Measurements from ENCODE around the gene NAA30. TPM values are rescaled to one million over a fixed set of nuclear protein-coding genes. Genes with fewer than 3 reads are reported as not detected.

The NAA30 gene
- total RNA-seq, 2 donors from 2014 or later: 16.6 to 21.4 TPM

- H3K9me3 ChIP-seq: no peaks in the 10 kb centered on the region
- intact Hi-C loops (cut with DNase I): no loop called here
- no peak for DNase-seq
- no peaks in the 10 kb centered on the region for H3K4me1 ChIP-seq
- no peak overlapping the region for H3K9ac ChIP-seq (ENCODE audit: low read depth in 2 of 2, low read length in 2 of 2)
- H3K36me3 ChIP-seq: no peaks in the 10 kb centered on the region
- H3K4me3 ChIP-seq: no peak overlapping the region
- no peak overlapping the region for H3K27ac ChIP-seq
- no peaks in the 10 kb centered on the region for H3K27me3 ChIP-seq
- TF ChIP-seq CTCF (IDR thresholded peaks at IDR 0.05): no peak
These were observed 11.1 kb downstream of the NAA30 start for GRCh38 chr14:57401501-57401900.

GRCh38 chr14:57402173-57402852 is 11.9 kb downstream of the NAA30 start:
- no peak overlapping the region for H3K9ac ChIP-seq (ENCODE audit: low read depth in 2 of 2, low read length in 2 of 2)
- H3K4me3 ChIP-seq: no peak overlapping the region
- H3K27me3 ChIP-seq: no peaks in the 10 kb centered on the region
- H3K9me3 ChIP-seq: no peaks in the 10 kb centered on the region
- H3K4me1 ChIP-seq: no peaks in the 10 kb centered on the region
- no peak overlapping the region for H3K27ac ChIP-seq
- TF ChIP-seq CTCF (IDR thresholded peaks at IDR 0.05): no peak
- no peak for DNase-seq
- intact Hi-C loops (cut with DNase I): no loop called here
- H3K36me3 ChIP-seq: no peaks in the 10 kb centered on the region

GRCh38 chr14:57403521-57403864 is 13.1 kb downstream of the NAA30 start:
- DNase-seq: no peak
- no peaks in the 10 kb centered on the region for H3K4me1 ChIP-seq
- TF ChIP-seq CTCF (IDR thresholded peaks at IDR 0.05): no peak
- H3K27ac ChIP-seq: no peak overlapping the region
- H3K36me3 ChIP-seq: no peaks in the 10 kb centered on the region
- H3K27me3 ChIP-seq: no peaks in the 10 kb centered on the region
- H3K9ac ChIP-seq (ENCODE audit: low read depth in 2 of 2, low read length in 2 of 2): no peak overlapping the region
- no peaks in the 10 kb centered on the region for H3K9me3 ChIP-seq
- no peak overlapping the region for H3K4me3 ChIP-seq
- intact Hi-C loops (cut with DNase I): no loop called here

GRCh38 chr14:57405562-57405961 is 15.2 kb downstream of the NAA30 start:
- no peak overlapping the region for H3K9ac ChIP-seq (ENCODE audit: low read depth in 2 of 2, low read length in 2 of 2)
- no peak overlapping the region for H3K4me3 ChIP-seq
- no peak for DNase-seq
- no peaks in the 10 kb centered on the region for H3K36me3 ChIP-seq
- H3K9me3 ChIP-seq: no peaks in the 10 kb centered on the region
- H3K27ac ChIP-seq: no peak overlapping the region
- intact Hi-C loops (cut with DNase I): no loop called here
- no peaks in the 10 kb centered on the region for H3K27me3 ChIP-seq
- no peak for TF ChIP-seq CTCF (IDR thresholded peaks at IDR 0.05)
- no peaks in the 10 kb centered on the region for H3K4me1 ChIP-seq

- intact Hi-C loops (cut with DNase I): no loop called here
- H3K36me3 ChIP-seq: no peaks in the 10 kb centered on the region
- TF ChIP-seq CTCF (IDR thresholded peaks at IDR 0.05): no peak
- H3K4me3 ChIP-seq: no peak overlapping the region
- no peaks in the 10 kb centered on the region for H3K27me3 ChIP-seq
- no peak overlapping the region for H3K27ac ChIP-seq
- H3K9me3 ChIP-seq: no peaks in the 10 kb centered on the region
- no peak overlapping the region for H3K9ac ChIP-seq (ENCODE audit: low read depth in 2 of 2, low read length in 2 of 2)
- H3K4me1 ChIP-seq: no peaks in the 10 kb centered on the region
- no peak for DNase-seq
These were observed 17.7 kb downstream of the NAA30 start for GRCh38 chr14:57408037-57408436.

Measured in colonic mucosa (tissue), 4 donors.